ENCODE results near the gene SNX25. TPM values are rescaled to one million over a fixed set of nuclear protein-coding genes. Genes with fewer than 3 reads are reported as not detected.

SNX25 gene
- polyA plus RNA-seq, 1 of the 3 experiments (the other 2 are of a cell fraction), result 8.5 TPM

GRCh38 chr4:185346975-185347601 lies 137.7 kb downstream of the SNX25 start (continued):
- TF ChIP-seq GATA2 (CRISPR knock-in tag; IDR thresholded peaks at IDR 0.05), result no peak
- TF ChIP-seq, protein P1, sequence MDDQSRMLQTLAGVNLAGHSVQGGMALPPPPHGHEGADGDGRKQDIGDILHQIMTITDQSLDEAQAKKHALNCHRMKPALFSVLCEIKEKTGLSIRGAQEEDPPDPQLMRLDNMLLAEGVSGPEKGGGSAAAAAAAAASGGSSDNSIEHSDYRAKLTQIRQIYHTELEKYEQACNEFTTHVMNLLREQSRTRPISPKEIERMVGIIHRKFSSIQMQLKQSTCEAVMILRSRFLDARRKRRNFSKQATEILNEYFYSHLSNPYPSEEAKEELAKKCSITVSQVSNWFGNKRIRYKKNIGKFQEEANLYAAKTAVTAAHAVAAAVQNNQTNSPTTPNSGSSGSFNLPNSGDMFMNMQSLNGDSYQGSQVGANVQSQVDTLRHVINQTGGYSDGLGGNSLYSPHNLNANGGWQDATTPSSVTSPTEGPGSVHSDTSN (IDR thresholded peaks at IDR 0.05), result no peak
- TF ChIP-seq, protein P2, sequence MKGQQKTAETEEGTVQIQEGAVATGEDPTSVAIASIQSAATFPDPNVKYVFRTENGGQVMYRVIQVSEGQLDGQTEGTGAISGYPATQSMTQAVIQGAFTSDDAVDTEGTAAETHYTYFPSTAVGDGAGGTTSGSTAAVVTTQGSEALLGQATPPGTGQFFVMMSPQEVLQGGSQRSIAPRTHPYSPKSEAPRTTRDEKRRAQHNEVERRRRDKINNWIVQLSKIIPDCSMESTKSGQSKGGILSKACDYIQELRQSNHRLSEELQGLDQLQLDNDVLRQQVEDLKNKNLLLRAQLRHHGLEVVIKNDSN (IDR thresholded peaks at IDR 0.05; ENCODE audit: borderline replicate concordance, low read depth), result no peak
- no peak for TF ChIP-seq ELF1 (IDR thresholded peaks at IDR 0.05)
- no peak for TF ChIP-seq RXRA (IDR thresholded peaks at IDR 0.05; ENCODE audit: borderline replicate concordance, low read depth)

- no peaks in the 10 kb centered on the region for H3K27me3 ChIP-seq (ENCODE audit: insufficient read depth)
- WGBS (ENCODE audit: low lambda C conversion rate), result 92% methylated on average over 13 of the region's 13 CpGs
- CTCF ChIA-PET, result interaction anchor here (1.2 kb wide), 1 partner anchor 15 kb away, joined by 4 read pairs; no protein-coding TSS in a partner anchor
- peaks cover 16 to 50% of the 10 kb centered on the region in 2 experiments for H3K36me3 ChIP-seq (replicated peaks in 1 of 2; ENCODE audit: control insufficient read depth in 1 of 2, insufficient read depth in 2 of 2, low read length in 1 of 2)
- H3K9me2 ChIP-seq, result no peaks in the 10 kb centered on the region
- H3K79me2 ChIP-seq (ENCODE audit: insufficient read depth), result no peaks in the 10 kb centered on the region
- DNase-seq, result no peak
- H2AFZ ChIP-seq (ENCODE audit: low read depth), result no peak overlapping the region
- H3K4me2 ChIP-seq, result no peak overlapping the region
- no peaks in the 10 kb centered on the region for H4K20me1 ChIP-seq (ENCODE audit: insufficient read depth)
- no peaks in the 10 kb centered on the region for H3K9me3 ChIP-seq
- peaks cover 2% of the 10 kb centered on the region for H3F3A ChIP-seq (replicated peaks; ENCODE audit: insufficient read depth)
- H3K27ac ChIP-seq (ENCODE audit: low read depth in 2 of 2, low read length in 1 of 2), result no peak overlapping the region
- no peaks in the 10 kb centered on the region for H3K4me1 ChIP-seq (ENCODE audit: control insufficient read depth in 1 of 2, insufficient read depth in 2 of 2, low read depth in 1 of 2, low read length in 1 of 2)
- no peak for TF ChIP-seq RCOR1 (IDR thresholded peaks at IDR 0.05; ENCODE audit: low read length)
- TF ChIP-seq RAD21 (IDR thresholded peaks at IDR 0.05; ENCODE audit: low read length), result no peak
- no peak for TF ChIP-seq GABPA (IDR thresholded peaks at IDR 0.05; ENCODE audit: low read depth)
- TF ChIP-seq MXI1 (IDR thresholded peaks at IDR 0.05; ENCODE audit: low read depth, low read length), result no peak
- no peak for TF ChIP-seq TEAD4 (IDR thresholded peaks at IDR 0.05; ENCODE audit: borderline replicate concordance, insufficient read depth)
- TF ChIP-seq FOSL2 (IDR thresholded peaks at IDR 0.05; ENCODE audit: borderline replicate concordance, low read depth), result no peak
- TF ChIP-seq NRF1 (IDR thresholded peaks at IDR 0.05; ENCODE audit: low read depth, low read length), result no peak
- TF ChIP-seq FOXM1 (IDR thresholded peaks at IDR 0.05; ENCODE audit: low read depth), result no peak
- no peak for TF ChIP-seq SIN3A (IDR thresholded peaks at IDR 0.05; ENCODE audit: borderline replicate concordance, low read depth, low read length)
- TF ChIP-seq, protein P3, sequence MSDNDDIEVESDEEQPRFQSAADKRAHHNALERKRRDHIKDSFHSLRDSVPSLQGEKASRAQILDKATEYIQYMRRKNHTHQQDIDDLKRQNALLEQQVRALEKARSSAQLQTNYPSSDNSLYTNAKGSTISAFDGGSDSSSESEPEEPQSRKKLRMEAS (IDR thresholded peaks at IDR 0.05; ENCODE audit: low read depth), result no peak
- TF ChIP-seq EP300 (IDR thresholded peaks at IDR 0.05; ENCODE audit: borderline replicate concordance in 1 of 2, low read depth in 1 of 2, low read length in 1 of 2), result no peak
- TF ChIP-seq, protein P4, sequence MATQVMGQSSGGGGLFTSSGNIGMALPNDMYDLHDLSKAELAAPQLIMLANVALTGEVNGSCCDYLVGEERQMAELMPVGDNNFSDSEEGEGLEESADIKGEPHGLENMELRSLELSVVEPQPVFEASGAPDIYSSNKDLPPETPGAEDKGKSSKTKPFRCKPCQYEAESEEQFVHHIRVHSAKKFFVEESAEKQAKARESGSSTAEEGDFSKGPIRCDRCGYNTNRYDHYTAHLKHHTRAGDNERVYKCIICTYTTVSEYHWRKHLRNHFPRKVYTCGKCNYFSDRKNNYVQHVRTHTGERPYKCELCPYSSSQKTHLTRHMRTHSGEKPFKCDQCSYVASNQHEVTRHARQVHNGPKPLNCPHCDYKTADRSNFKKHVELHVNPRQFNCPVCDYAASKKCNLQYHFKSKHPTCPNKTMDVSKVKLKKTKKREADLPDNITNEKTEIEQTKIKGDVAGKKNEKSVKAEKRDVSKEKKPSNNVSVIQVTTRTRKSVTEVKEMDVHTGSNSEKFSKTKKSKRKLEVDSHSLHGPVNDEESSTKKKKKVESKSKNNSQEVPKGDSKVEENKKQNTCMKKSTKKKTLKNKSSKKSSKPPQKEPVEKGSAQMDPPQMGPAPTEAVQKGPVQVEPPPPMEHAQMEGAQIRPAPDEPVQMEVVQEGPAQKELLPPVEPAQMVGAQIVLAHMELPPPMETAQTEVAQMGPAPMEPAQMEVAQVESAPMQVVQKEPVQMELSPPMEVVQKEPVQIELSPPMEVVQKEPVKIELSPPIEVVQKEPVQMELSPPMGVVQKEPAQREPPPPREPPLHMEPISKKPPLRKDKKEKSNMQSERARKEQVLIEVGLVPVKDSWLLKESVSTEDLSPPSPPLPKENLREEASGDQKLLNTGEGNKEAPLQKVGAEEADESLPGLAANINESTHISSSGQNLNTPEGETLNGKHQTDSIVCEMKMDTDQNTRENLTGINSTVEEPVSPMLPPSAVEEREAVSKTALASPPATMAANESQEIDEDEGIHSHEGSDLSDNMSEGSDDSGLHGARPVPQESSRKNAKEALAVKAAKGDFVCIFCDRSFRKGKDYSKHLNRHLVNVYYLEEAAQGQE (IDR thresholded peaks at IDR 0.05; ENCODE audit: low read depth, low read length), result no peak
- H3K4me3 ChIP-seq (ENCODE audit: low read depth in 2 of 2, low read length in 1 of 2), result no peak overlapping the region
- no peak overlapping the region for H3K9ac ChIP-seq
- POLR2A ChIA-PET, result no interaction called here
Observed at GRCh38 chr4:185351691-185352090, 142.3 kb downstream of the SNX25 start.
